LNCAP (cell line): ENCODE data around the gene TMPRSS9.

Experiments
- TF ChIP-seq, protein P1 (sequence below): fragments of 450-650 bp; IDR thresholded peaks from 2 replicates; pipeline ENCODE4 v1.5.1; 2017; ENCODE audit warnings: mild to moderate bottlenecking

Gene TMPRSS9

DNA sequence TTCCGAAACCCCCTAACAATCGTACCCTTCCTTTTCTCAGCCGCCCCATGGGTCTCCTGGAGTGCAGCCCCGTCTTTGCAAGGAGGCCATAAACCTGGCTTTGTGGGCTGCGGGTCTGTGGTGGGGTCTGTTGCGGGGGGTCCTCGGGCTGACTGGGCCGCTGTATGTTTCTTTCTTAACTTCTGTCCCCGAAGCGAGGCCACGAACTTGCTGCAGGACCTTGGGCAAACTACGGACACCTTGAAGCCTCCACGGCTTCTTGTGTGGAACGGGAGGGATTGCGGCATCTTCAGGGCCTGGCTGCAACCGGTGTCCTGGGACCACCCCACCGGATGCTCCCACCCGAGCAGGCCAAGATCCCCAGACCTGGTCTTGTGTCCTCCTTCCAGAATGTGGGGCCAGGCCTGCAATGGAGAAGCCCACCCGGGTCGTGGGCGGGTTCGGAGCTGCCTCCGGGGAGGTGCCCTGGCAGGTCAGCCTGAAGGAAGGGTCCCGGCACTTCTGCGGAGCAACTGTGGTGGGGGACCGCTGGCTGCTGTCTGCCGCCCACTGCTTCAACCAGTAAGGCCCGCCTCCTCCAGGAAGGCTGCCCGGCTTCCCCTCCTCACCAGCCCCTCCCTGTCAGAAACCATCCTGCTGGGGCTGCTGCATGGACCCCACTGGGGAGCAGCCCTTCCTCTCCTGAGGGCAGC, 55.4 kb downstream of the TMPRSS9 start:
- TF ChIP-seq, protein P1, sequence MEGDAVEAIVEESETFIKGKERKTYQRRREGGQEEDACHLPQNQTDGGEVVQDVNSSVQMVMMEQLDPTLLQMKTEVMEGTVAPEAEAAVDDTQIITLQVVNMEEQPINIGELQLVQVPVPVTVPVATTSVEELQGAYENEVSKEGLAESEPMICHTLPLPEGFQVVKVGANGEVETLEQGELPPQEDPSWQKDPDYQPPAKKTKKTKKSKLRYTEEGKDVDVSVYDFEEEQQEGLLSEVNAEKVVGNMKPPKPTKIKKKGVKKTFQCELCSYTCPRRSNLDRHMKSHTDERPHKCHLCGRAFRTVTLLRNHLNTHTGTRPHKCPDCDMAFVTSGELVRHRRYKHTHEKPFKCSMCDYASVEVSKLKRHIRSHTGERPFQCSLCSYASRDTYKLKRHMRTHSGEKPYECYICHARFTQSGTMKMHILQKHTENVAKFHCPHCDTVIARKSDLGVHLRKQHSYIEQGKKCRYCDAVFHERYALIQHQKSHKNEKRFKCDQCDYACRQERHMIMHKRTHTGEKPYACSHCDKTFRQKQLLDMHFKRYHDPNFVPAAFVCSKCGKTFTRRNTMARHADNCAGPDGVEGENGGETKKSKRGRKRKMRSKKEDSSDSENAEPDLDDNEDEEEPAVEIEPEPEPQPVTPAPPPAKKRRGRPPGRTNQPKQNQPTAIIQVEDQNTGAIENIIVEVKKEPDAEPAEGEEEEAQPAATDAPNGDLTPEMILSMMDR, result no peak

DNA sequence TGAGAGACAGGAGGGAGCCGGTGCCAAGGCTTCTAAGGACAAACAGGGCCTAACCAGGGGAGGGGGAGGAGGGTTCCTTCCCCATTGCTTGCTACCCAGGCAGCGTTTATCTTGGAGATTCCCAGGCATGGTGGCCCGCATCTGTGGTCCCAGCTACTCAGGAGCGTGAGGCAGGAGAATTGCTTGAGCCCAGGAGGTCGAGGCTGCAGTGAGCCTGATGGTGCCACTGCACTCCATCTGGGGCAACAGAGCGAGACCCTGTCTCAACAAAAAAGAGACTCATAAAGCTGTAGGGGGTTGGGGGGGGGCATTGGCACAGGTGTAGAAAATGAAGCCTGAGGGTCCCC, 55.9 kb downstream of the TMPRSS9 start:
- TF ChIP-seq, protein P1, result no peak

DNA sequence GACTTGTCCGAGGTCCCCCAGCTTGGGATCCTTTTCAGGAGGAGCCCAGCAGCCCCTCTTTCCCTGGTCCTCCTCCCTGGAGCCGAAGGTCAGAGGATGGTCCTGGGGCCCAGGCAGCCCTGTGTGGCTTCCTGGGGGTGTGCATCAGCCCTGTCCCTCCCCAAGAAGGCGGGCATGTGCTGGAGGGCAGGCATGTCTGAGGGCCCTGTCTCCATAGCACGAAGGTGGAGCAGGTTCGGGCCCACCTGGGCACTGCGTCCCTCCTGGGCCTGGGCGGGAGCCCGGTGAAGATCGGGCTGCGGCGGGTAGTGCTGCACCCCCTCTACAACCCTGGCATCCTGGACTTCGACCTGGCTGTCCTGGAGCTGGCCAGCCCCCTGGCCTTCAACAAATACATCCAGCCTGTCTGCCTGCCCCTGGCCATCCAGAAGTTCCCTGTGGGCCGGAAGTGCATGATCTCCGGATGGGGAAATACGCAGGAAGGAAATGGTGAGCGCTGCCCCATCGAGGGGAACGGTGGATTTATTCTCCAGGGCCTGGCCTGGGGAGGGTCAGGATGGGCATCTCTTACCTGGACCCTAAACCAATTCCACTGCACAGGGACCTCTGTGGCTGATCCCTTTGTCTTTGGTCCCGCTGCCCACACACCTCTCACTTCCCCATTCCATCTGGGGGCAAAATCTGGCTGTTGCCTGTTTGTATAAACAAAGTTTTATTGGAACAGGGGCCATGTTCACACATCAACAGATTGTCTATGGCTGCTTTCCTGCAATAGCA, 56.4 kb downstream of the TMPRSS9 start:
- TF ChIP-seq, protein P1, result no peak

DNA sequence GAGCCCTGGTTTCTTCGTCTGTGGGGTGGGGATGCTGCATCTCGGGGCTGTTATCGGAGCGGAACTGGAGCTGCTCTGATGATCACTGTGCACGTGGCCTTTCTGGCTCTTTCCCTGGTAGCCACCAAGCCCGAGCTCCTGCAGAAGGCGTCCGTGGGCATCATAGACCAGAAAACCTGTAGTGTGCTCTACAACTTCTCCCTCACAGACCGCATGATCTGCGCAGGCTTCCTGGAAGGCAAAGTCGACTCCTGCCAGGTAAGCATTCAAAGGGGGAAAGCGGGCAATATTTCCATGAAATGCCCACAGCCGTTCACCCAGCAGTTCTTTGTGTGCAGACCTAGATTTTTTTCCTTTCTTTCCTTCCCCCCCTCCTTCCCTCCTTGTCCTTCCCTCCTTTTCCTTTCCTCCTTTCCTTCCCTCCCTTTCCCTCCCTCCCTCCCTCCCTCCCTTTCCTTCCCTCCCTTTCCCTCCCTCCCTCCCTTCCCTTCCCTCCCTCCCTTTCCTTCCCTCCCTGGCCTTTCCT, 57.9 kb downstream of the TMPRSS9 start:
- TF ChIP-seq, protein P1, result no peak

DNA sequence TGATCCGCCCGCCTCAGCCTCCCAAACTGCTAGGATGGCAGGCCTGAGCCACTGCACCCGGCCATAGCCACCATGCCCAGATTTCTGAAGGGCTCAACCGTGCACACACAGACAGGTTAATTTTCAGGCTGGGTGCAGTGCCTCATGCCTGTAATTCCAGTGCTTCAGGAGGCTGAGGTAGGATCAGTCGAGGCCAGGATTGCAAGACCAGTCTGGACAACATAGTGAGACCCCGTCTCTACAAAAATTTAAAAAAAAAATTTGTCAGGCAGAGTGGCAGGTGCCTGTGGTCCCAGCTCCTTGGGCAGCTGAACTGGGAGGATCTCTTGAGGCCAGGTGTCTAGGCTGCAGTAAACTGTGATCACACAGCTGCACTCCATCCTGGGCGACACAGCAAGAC, 59.7 kb downstream of the TMPRSS9 start:
- TF ChIP-seq, protein P1, result no peak

DNA sequence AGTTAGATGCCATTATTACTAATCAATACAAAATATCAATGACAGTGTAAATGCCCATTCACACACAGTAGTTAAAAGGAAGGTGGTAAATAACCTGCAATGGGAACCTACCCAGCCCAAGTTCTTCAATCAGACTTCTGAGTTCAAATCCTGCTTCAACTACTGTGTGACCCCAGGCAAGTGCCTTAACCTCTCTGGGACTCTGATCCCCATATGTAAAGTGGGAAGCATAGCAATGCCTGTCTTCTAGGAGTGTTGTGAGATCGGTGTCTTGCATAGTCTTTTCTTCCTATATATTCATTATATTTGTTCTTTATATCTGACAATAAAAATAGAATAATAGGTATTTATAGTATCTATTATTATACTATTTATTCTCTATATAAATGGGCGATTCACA, 60.4 kb downstream of the TMPRSS9 start:
- TF ChIP-seq, protein P1, result no peak

DNA sequence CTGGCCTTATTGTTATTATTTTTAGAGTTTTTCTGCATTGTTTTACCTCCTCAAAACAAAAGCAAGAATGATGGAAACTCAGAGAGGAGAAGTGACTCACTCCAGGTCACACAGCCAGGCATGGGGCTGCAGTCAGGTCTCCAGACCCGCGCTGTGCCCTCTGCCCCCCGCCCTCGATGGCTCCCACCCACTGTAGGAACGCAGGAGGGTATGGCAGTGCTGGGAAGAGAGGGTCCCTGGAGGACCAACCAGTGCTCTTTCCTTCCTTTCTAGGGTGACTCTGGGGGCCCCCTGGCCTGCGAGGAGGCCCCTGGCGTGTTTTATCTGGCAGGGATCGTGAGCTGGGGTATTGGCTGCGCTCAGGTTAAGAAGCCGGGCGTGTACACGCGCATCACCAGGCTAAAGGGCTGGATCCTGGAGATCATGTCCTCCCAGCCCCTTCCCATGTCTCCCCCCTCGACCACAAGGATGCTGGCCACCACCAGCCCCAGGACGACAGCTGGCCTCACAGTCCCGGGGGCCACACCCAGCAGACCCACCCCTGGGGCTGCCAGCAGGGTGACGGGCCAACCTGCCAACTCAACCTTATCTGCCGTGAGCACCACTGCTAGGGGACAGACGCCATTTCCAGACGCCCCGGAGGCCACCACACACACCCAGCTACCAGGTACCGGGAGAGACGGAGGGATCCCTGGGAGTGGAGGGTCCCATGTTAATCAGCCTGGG, 61.7 kb downstream of the TMPRSS9 start:
- TF ChIP-seq, protein P1, result no peak
